SKM-1 treated with dmso at 0.1 percent for 144 hours (cell line): Measurements from ENCODE around the gene POLE3.
"Not testable (repeated sequence)": the region's sequence is repeated elsewhere in the genome, so short reads cannot be mapped to it uniquely, and the experiment has no call there.

ENCODE experiments used
- DNase-seq: peaks from one replicate; lab custom pipeline; 2025; ENCODE audit not compliant: unreplicated experiment; lab: John Stamatoyannopoulos, UW

POLE3 gene

GRCh38 chr9:113410207-113410864 lies at the start of gene POLE3, which contains the start of gene C9orf43:
TSS of gene POLE3 (minus strand) at chr9:113410675. CDS start at chr9:113410293, 382 bp downstream.
TSS of gene C9orf43 (plus strand) at chr9:113410747. CDS start at chr9:113413494, 2,747 bp downstream.
- peak; percentile 83 for DNase-seq

DNA sequence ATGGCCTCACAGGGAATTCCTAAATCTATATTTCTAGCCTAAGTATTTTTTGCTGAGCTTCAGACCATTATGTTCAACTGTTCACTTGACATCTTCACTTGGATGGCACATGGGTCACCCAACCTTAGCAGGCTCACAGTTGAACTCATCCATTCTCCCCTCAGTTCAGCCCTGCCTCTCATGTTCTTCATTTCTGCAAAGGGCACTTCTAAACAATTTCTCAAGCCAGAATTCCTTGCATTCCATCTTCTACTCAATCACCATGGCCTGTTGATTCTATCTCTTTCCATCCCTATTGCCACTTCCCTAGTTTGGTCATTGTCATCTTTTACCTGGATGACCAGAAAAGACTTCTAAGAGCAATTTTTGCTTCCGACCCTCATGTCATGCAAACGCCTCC lies 45.8 kb upstream of the POLE3 start:
- DNase-seq: no peak

- DNase-seq: no peak
These were observed 44.7 kb upstream of the POLE3 start for GRCh38 chr9:113454914-113455761.

- DNase-seq: no peak
These were observed 41.7 kb upstream of the POLE3 start for GRCh38 chr9:113452113-113452605.

DNA sequence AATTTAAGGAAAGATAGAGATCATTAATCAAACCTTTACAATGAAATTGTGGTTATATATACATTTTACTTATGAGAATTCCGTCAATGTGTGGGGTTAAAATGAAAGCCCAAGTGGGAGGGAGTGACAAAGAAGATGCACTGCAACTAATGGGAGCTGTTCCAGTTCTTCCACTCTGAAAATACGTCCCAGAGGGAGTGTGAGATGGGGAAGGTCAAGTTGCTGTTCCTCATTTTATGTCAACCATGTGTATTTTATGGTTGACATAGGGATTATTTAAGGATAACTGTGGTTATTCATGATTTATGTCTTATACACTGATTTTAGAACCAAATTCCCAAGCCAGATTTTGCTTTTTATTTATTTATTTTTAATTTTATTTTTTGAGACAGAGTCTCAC lies 38.9 kb upstream of the POLE3 start:
- DNase-seq: no peak

DNA sequence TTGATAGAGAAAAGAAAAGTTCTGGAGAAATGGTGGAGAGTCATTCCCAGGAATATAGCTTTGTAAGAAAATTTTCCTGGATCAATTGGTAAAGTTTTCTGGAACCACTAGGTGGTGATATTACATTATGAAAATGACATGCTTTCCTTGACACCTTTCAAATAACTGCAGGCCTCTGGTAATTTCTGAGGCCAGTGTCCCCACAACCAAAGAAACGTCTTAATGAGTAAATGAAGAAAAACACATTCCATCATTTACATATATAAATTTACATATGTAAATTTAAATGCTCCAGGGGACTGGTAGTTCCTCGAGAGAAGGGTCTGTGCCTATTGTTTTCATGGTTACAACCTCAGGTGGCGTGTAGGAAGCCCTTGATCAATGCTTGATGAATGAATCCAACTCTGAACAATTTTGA lies 35.9 kb upstream of the POLE3 start:
- peak; percentile 5 for DNase-seq

DNA sequence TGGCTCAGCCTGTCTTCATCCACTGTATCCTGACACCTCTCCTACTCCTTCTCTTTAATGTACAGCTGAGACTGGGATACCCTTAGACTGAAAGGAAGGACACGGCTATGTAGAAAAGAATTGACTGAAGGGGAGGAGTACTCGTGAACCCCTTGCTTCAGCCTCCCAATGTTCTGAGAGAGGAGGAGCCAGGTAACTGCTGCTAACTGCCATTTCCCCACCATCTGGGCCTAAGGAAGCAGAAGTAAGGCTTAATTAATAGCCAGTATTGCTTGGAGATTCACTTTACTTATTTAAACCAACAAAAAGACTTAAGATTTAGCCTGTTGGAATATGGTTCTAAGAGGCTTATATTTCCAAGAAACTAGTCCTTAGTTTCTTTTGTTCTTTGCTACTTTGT lies 34.3 kb upstream of the POLE3 start:
- no peak for DNase-seq

- DNase-seq: not testable (repeated sequence)
These were observed 27.2 kb upstream of the POLE3 start for GRCh38 chr9:113437716-113438115.

- no peak for DNase-seq
These were observed 26.4 kb upstream of the POLE3 start for GRCh38 chr9:113436728-113437515.

GRCh38 chr9:113431191-113431590 lies 20.7 kb upstream of the POLE3 start:
- no peak for DNase-seq

DNA sequence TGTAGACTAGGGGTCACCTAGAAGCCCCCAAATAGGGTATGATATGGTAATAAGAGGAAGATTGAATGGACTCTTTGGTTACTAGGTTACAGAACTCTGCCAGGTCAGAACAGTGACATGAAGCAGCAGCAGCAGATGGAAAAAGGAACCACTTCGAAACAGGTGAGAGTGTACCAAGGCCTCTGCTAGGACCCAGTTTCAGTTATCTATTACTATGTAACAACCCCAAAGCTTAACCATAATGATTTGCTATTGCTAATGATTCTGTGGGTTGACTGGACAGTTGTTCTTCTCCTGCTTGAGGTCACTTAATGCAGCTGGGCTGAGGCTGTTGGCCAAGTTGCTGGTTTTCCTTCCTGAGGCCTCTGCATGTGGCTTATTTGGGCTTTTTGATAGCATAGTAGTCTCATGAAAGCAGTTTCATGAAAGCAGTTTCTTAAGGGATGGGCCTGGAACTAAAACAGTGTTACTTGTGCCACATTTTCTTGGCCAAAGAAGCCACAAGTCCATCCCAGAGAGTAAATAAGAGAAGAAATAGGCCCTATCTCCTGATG lies 17.7 kb upstream of the POLE3 start:
- DNase-seq: no peak

DNA sequence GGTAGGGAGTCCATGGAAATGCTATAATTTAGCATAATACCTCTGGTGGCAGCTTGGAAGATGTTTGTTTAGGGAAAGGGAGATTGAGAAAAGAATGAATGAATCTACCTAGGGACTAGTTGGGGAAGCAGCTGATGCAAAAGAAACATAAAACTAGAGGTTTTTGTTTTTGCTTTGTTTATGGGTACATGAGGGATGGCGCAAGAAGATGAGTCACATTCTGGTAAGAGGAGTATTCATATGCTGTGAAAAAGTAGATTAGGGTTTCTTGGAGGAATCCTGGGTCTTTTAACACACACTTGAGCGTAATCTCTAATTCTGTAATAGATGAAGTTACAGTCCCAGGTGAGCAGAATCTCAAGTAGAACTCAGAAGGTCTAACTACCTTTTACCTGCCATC lies 17.2 kb upstream of the POLE3 start:
- DNase-seq: no peak

GRCh38 chr9:113426701-113427100 lies 16.2 kb upstream of the POLE3 start:
- DNase-seq: no peak

DNA sequence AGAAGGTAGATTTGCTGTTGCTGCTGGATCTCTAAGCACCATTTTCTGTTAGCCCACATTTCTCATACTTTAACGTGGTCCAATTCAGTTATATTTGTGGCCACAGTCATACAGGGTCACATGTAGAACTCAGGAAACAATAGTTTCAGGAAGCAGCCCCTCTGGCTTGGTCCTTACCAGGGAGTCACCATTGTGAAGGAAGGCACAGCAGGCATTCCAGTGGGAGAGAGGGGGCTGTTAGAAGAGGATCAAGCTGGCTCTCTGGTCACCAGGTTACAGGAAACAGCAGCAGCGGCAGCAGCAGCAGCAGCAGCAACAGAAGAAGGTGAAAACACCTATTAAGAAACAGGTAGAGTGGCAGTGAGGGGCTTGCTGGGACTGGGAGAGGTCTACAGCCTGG lies 14.6 kb upstream of the POLE3 start:
- DNase-seq: no peak

DNA sequence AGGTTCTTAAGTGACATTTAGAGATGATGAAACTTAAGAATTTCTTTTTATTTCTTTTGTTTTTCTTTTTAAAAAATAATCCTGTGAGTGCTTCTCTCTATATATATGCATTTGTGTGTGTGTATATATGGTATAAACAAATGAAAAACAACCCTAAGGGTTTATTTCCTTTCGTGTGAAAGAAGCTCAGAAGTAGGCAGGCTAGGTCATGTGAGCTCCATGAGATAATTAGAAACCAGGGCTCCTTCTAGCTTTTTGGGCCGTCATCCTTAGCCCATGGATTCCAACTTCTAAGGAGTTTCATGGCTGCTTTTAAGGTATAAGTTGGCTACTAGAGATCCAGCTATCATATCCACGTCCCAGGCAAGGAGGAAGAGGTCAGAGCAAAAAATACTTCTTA lies 11.3 kb upstream of the POLE3 start:
- DNase-seq: no peak

GRCh38 chr9:113417370-113417769 lies 6.9 kb upstream of the POLE3 start:
- DNase-seq: no peak

DNA sequence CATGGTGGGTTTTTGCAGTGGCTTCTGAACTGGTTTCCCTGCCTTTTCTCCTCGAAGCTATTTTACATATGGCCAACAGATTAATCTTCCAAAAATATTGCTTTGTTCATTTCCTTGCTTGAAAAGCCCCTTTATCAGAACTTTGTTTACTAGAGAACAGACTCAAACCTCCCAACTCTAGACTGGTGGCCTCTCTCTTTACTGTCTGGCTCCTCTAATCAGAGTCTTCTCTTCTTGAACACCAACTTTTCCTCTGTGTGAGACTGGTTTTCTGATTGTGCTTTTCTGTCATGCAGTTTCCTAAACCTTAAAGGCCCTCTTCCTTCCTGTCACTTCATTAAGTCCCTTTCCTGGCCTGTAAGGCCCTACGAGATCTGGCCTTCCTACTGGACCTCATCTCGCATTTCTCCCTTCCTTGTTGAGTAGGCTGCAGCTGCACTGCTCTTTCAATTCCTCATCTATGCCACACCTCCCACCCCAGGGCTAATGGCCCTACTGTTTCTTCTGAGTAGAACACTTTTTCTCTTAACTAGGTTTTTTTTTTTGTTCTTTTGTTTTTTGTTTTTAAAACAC lies 5.8 kb upstream of the POLE3 start:
- DNase-seq: no peak

DNA sequence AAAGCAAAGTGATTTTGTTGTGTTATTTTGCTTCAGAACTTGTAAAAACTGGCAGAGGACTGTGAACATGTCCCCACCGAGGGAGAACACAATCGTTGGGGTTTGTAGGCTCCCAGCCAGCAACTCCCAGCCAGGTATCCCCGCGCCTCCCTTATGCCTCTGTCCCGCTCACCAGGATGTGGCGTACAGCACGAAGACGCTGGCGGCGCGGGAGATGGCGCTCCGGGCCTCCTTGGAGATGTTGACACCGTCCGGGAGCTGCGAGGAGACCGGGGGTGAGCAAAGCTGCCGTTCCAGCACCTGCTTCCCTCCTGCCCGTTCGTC lies 630 bp downstream of the POLE3 start:
- no peak for DNase-seq

GRCh38 chr9:113409481-113409880 lies 994 bp downstream of the POLE3 start:
- no peak for DNase-seq

DNA sequence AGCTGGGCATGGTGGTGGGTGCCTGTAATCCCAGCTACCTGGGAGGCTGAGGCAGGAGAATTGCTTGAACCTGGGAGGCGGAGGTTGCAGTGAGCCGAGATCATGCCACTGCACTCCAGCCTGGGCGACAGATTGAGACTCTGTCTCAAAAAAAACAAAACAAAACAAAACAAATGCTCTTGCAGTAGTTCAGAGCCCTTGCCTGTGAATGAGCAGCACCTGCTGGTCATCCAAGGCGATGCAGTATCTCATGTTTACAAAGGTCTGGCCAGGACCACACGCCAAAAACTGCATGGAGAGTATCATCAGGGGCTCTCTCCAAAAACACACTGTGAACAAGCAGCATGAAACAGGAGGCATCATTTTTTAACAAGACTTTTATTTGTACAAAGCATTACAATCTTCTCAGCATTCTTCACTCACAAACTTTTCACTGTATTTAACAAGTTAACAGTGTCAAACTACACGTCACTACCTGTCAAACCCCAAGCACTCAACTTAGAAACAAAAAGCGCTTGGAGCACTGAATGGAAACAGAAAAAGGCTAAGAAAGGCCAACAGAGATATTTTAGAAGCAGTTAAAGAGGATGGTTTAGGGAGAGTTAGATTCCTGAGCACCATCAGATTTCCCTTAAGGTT lies 3.5 kb downstream of the POLE3 start:
- DNase-seq: not testable (repeated sequence)
